AG10803 (cell line): ENCODE results near the gene ADCY4.
A peak's percentile ranks its signal among the peaks of the same experiment; 100 is the strongest.

Experiments used
- DNase-seq: peaks from one replicate; pipeline ENCODE4 v3.0.0; 2010; ENCODE audit warnings: low read depth
- H3K4me3 ChIP-seq: 2 replicates; pipeline ENCODE4 v1.5.1; 2011; ENCODE audit warnings: mild to moderate bottlenecking, low read length, control low read depth
- CTCF ChIP-seq: conservative IDR thresholded peaks from 2 replicates; pipeline ENCODE4 v1.5.1; 2011; ENCODE audit warnings: mild to moderate bottlenecking, low read length, control low read depth, inconsistent platforms

The ADCY4 gene

DNA sequence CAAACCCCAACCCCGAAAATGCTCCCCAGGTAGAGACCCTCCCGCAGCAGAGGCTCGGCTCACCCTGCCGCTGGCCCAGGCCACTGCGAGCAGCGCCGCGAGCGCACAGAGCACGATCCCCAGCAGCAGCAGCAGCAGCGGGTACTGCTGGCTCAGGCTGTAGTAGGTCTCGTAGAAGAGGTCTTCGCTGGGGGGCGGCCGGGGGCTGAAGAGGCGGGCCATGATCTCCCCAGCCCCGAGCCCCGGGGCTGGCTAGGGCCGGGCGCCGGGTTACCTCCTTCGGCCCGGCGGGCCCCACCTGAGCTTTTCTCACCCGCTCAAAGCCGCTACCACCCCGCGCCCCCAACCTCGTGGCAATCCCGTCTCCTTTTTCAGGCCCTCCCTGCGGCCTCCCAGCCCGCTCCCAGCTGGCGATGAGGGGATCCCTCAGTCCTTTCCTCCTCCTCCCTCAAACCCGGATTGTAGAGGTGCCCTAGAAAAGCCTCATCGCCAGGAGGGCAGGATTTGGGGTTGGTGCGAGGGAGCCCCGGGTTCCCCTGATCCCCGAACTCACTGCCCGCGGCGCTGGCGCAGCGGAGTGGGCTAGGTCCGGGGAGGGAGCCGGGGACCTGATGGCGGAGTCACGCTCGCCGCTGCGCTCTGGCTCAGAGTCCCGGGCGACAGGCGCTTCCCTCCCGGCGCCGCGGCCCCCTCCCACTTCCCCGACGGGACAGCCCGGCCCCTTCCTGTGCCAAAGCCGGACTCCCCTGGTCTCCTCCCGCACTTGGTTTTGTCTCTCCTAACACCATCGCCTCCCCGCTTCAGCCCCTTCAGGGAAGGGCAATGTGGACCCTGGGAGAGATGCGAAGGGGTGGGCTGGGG is at the start of gene ADCY4:
Gene ADCY4 (minus strand): TSS at position 641 of the 861 bp plus-strand sequence. CDS start 419 bp downstream, at position 222.
- peak within 1 kb of the TSS; percentile 52 for H3K4me3 ChIP-seq
- DNase-seq, result no peak
- TF ChIP-seq CTCF, result no peak

DNA sequence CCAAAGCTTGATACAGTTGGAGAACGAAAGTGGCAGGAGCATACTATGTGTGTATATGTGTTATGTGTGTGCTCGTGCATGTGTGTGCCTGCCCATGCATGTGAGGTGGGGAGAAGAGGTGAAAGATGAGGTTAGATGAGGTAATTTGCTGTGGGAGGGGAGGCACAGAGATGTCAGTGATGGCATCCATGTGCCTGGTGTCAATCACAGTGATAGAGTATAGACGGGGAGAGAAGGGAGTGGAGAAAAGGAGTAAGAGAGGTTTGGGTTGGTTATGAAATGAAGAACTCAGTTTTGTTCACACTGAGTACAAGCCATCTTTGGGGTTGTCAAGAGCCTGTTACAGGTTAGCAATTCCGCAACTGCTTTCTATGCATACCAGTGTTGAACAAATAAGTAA is 49.3 kb upstream of the ADCY4 start:
- no peak overlapping the region for H3K4me3 ChIP-seq
- DNase-seq, result no peak
- TF ChIP-seq CTCF, result no peak

DNA sequence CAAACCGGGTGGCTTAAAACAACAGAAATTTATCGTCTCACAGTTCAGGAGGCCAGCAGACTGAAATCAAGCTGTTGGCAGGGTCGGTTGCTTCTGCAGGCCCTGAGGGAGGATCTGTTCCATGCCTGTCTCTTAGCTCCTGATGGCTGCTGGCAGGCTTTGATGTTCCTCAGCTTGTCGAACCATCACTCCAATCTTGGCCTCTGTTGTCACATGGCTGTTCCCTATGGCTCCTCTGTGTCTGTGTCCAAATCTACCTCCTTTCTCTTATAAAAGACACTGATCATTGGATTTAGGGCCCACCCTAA is 47.1 kb upstream of the ADCY4 start:
- H3K4me3 ChIP-seq, result no peak overlapping the region
- DNase-seq, result no peak
- no peak for TF ChIP-seq CTCF

DNA sequence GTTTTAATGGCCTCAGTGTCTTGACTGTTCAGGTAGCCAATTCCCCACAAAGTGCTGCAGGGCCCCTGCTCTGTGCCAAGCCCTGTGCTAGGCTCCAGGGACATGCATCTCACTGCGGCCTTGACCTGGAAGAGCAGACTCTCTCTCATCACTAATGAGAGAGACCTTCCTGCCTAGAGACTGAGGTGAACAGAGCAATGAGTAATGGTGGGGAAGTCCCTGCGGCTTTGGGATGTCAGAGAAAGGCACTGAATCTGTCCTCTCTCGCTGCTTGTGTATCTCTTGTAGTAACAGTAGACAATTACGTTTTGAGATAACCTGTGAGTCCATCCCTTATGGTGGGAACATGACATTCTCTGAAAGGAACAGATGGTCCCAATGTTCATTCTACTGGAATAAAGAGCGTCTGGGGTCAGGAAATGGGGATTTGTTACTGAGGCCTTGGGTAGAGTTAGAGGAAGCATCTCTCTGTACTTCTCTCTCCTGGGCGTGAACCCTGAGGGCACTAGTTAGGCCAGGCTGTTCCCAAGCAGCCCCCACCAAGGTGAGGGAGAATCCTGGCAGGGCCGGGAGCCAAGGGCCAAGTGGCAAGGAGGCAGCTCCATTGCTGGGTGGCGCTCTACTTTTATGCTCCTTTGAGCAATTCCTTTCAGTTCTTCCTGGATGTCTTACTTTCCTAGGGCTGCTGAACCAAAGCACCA is 46.6 kb upstream of the ADCY4 start:
- no peak for DNase-seq
- no peak overlapping the region for H3K4me3 ChIP-seq
- TF ChIP-seq CTCF, result no peak

GRCh38 chr14:24379907-24380730 is 45.2 kb upstream of the ADCY4 start:
- DNase-seq, result no peak
- no peak for TF ChIP-seq CTCF

GRCh38 chr14:24378981-24379906 is 44.4 kb upstream of the ADCY4 start:
- DNase-seq, result no peak
- no peak for TF ChIP-seq CTCF
- no peak overlapping the region for H3K4me3 ChIP-seq

More at GRCh38 chr14:24379907-24380730, 45.2 kb upstream of the ADCY4 start:
- no peak overlapping the region for H3K4me3 ChIP-seq
